ENCODE results near the gene ZDHHC6.
A peak's percentile ranks its signal among the peaks of the same experiment; 100 is the strongest.

The ZDHHC6 gene, protein sequence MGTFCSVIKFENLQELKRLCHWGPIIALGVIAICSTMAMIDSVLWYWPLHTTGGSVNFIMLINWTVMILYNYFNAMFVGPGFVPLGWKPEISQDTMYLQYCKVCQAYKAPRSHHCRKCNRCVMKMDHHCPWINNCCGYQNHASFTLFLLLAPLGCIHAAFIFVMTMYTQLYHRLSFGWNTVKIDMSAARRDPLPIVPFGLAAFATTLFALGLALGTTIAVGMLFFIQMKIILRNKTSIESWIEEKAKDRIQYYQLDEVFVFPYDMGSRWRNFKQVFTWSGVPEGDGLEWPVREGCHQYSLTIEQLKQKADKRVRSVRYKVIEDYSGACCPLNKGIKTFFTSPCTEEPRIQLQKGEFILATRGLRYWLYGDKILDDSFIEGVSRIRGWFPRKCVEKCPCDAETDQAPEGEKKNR

DNA sequence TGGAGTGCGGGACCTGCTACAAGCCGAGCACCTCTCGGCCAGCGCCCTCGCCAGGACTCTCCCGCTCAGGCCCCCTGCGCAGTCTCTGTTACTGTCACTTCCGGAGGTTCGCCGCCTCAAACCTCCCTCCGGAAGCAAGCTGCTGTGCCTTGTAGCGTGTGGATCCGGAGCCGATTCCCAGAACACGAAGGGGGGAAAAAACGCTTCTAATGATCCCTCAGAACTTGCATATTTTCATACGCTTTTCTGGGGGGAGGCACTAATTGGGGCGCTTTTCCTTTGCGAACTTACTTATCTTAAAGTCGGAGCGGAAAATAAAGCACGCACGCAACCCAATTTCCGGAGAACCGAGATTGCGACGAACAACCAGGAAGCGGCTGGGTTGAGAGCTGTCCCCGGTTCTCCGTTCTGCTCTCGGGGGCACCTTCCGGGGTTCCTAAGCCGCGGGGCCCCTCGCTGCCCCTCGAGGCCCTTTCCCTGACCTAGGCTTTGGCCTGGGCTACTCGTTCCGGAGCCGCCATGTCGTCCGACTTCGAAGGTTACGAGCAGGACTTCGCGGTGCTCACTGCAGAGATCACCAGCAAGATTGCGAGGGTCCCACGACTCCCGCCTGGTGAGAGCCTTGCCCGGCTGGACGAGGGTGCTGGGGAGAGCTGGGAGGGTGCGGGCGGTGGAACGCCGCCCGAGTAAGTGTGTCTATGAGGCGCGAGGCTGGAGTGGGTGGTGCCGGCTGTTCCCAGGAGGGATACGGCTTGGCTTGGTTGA is at the start of gene ZDHHC6, which contains the start of gene VTI1A:
Gene ZDHHC6 (minus strand): TSS at position 60 of the 765 bp plus-strand sequence. CDS start 1,478 bp downstream, outside the sequence.
Gene VTI1A (plus strand): TSS at position 361 of the 765 bp plus-strand sequence. CDS start 159 bp downstream, at position 520.
- DNase-seq (ENCODE audit: low read depth) = peak; percentile 51
- TF ChIP-seq, protein P1, sequence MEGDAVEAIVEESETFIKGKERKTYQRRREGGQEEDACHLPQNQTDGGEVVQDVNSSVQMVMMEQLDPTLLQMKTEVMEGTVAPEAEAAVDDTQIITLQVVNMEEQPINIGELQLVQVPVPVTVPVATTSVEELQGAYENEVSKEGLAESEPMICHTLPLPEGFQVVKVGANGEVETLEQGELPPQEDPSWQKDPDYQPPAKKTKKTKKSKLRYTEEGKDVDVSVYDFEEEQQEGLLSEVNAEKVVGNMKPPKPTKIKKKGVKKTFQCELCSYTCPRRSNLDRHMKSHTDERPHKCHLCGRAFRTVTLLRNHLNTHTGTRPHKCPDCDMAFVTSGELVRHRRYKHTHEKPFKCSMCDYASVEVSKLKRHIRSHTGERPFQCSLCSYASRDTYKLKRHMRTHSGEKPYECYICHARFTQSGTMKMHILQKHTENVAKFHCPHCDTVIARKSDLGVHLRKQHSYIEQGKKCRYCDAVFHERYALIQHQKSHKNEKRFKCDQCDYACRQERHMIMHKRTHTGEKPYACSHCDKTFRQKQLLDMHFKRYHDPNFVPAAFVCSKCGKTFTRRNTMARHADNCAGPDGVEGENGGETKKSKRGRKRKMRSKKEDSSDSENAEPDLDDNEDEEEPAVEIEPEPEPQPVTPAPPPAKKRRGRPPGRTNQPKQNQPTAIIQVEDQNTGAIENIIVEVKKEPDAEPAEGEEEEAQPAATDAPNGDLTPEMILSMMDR (IDR thresholded peaks at IDR 0.05; ENCODE audit: low read depth, low read length, missing control alignments) = peak; percentile 32
- peak within 1 kb of the TSS; percentile 77 for H3K4me3 ChIP-seq (ENCODE audit: low read depth, low read length)
- in situ Hi-C loops (cut with HindIII; ENCODE audit: low sequenced_read_pairs) = no loop called here

DNA sequence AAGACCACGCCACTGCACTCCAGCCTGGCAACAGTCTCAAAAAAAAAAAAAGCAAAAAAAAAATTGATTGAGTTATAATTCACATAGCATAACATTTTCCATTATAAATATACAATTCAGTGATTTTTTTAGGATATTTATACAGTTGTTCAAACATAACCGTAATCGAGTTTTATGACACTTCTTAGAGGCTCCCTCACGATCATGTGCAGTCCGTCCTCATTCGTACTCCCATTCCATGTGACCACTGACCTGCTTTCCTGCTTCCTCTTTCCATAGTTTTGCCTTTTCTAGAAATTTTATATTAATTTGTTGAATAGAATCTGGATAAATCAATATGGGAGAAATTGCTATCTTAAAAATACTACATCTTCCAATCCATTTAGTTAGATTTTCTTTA is 46.0 kb upstream of the ZDHHC6 start:
- in situ Hi-C loops (cut with HindIII; ENCODE audit: low sequenced_read_pairs) = no loop called here
- DNase-seq (ENCODE audit: low read depth) = no peak
- no peak overlapping the region for H3K4me3 ChIP-seq (ENCODE audit: low read depth, low read length)
- TF ChIP-seq, protein P1 (IDR thresholded peaks at IDR 0.05; ENCODE audit: low read depth, low read length, missing control alignments) = no peak

DNA sequence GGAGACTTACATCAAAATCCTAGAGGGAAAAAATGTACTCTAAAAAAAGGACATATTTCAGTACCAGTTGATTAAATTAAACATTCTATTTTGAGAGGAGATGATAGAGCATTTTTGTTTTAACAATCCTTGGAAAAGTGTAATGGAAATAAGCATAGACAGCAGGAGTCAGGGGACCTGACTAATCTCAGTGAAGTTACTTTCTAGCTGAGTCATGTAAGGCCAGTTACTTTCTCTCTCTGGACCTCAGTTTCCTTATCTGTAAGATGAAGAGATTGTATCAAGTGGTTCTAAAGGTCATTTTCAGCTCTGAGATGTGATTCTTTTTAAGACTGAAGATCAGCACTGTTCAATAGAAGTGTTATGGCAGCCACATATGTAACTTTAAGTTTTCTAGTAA is 44.4 kb upstream of the ZDHHC6 start:
- no peak for DNase-seq (ENCODE audit: low read depth)
- no peak overlapping the region for H3K4me3 ChIP-seq (ENCODE audit: low read depth, low read length)
- in situ Hi-C loops (cut with HindIII; ENCODE audit: low sequenced_read_pairs) = no loop called here
- TF ChIP-seq, protein P1 (IDR thresholded peaks at IDR 0.05; ENCODE audit: low read depth, low read length, missing control alignments) = no peak

DNA sequence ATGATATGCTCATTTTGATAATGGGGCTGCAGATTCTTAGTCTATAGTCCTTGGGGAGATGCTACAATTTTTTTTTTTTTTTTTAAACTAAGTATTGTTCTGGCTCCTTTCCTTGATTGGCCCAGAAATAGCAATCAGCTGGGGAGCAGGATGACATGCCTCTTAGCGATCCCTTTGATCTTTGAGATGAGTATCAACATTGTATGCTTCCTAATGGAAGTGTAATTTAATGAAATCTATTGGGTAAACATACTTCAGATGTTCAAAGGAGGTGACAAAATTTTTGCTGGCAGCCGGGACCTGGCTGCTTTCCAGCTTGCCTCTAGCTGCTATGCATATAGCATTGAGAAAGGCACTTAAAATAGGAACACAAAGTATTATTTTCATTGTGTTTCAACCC is 43.8 kb upstream of the ZDHHC6 start:
- no peak for DNase-seq (ENCODE audit: low read depth)
- no peak overlapping the region for H3K4me3 ChIP-seq (ENCODE audit: low read depth, low read length)
- in situ Hi-C loops (cut with HindIII; ENCODE audit: low sequenced_read_pairs) = no loop called here
- TF ChIP-seq, protein P1 (IDR thresholded peaks at IDR 0.05; ENCODE audit: low read depth, low read length, missing control alignments) = no peak

DNA sequence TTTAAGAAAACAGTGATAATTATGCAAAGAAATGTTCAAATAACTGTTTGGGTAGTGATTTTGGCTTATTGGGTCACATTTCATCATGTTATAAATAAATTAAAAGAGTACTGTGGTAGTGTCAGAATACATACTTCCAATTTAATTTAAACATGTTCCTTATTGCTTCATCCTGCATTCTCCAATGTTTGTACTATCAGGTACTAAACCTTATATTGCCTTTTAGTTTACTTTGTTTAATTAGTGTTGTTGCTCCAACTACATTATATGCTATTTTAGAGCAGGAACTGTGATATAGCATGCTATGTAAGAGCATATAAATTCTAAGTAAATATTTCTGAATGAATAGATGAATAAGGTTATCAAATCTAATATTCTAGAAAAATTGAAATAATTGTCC is 41.2 kb upstream of the ZDHHC6 start:
- in situ Hi-C loops (cut with HindIII; ENCODE audit: low sequenced_read_pairs) = no loop called here

DNA sequence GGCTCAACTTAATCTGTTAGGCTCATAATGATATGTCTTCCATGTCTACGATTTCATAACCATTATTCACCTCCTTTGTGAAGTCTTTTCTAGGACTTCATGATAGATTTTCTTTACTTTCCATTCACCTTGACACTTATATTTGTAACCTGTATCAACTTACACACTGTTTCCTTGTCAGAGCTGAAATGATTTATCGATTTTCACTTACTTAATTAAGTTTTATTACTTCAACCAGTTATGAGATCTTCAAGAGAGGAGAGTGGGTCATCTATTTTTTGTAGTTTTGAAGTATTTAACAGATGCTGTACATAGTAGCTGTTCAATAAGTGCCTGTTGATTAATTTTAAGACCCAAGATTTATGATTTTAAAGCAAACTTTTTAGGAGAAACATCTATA is 37.7 kb upstream of the ZDHHC6 start:
- in situ Hi-C loops (cut with HindIII; ENCODE audit: low sequenced_read_pairs) = no loop called here
- TF ChIP-seq, protein P1 (IDR thresholded peaks at IDR 0.05; ENCODE audit: low read depth, low read length, missing control alignments) = no peak
- no peak overlapping the region for H3K4me3 ChIP-seq (ENCODE audit: low read depth, low read length)
- no peak for DNase-seq (ENCODE audit: low read depth)

More for the DNA sequence above, 41.2 kb upstream of the ZDHHC6 start:
- H3K4me3 ChIP-seq (ENCODE audit: low read depth, low read length) = no peak overlapping the region
- TF ChIP-seq, protein P1 (IDR thresholded peaks at IDR 0.05; ENCODE audit: low read depth, low read length, missing control alignments) = no peak
- no peak for DNase-seq (ENCODE audit: low read depth)
